ENCODE measurements around the gene MAP1A. TPM values are rescaled to one million over a fixed set of nuclear protein-coding genes. Genes with fewer than 3 reads are reported as not detected.

The MAP1A gene
- total RNA-seq, 1 experiment from 2014 or later: 2.5 TPM

- Histone ChIP-seq H2BK20ac (ENCODE audit: low read depth, low read length, poor library complexity, severe bottlenecking) (no peak overlapping the region), H3K9ac (ENCODE audit: extremely low read depth, insufficient read length, low read length) (no peak overlapping the region), H3K27me3 (ENCODE audit: insufficient read depth, low read length) (no peaks in the 10 kb centered on the region), H3K27ac (ENCODE audit: insufficient read length, low read depth, low read length) (no peak overlapping the region), H2BK5ac (ENCODE audit: insufficient read length, low read length) (no peak overlapping the region), H3K4me2 (ENCODE audit: insufficient read depth, insufficient read length, low read length) (no peak overlapping the region), H3K4me1 (ENCODE audit: insufficient read depth, low read length) (no peaks in the 10 kb centered on the region), H3K18ac (ENCODE audit: insufficient read length, low read depth, low read length) (no peak overlapping the region), H3K23ac (ENCODE audit: insufficient read length, low read depth, low read length) (no peak overlapping the region), H2BK15ac (ENCODE audit: low read depth, low read length) (no peak overlapping the region), H4K91ac (ENCODE audit: insufficient read length, low read depth, low read length) (no peak overlapping the region), H4K8ac (replicated peaks; ENCODE audit: insufficient read length, low read depth, low read length) (no peak overlapping the region), H4K5ac (ENCODE audit: insufficient read length, low read depth, low read length) (no peak overlapping the region), H2AK5ac (ENCODE audit: insufficient read length, low read length) (no peak overlapping the region), H3K79me1 (ENCODE audit: insufficient read depth, low read depth, low read length, poor library complexity, severe bottlenecking) (no peaks in the 10 kb centered on the region), H3K23me2 (ENCODE audit: insufficient read length, low read depth, low read length, poor library complexity, severe bottlenecking) (no peaks in the 10 kb centered on the region), H2BK12ac (ENCODE audit: insufficient read length, low read depth, low read length) (no peak overlapping the region), H4K20me1 (ENCODE audit: control insufficient read depth, insufficient read depth, insufficient read length) (no peaks in the 10 kb centered on the region), H3K79me2 (ENCODE audit: insufficient read depth, low read length) (no peaks in the 10 kb centered on the region), H3T11ph (ENCODE audit: low read length) (no peak overlapping the region), H2BK120ac (ENCODE audit: low read depth, low read length, poor library complexity, severe bottlenecking) (no peak overlapping the region), H3K56ac (ENCODE audit: insufficient read length, low read depth, low read length) (no peak overlapping the region), H3K4ac (ENCODE audit: low read depth, low read length) (no peak overlapping the region), H2AFZ (ENCODE audit: low read length) (no peak overlapping the region), H3K9me3 (ENCODE audit: control insufficient read depth, low read depth, low read length) (no peaks in the 10 kb centered on the region), H3K14ac (ENCODE audit: insufficient read depth, low read length) (no peak overlapping the region)
- no peak overlapping the region for H3K27ac Mint-ChIP-seq
- no CpG with 5 or more reads among the region's 3 CpGs for WGBS (ENCODE audit: extremely low coverage, insufficient read length, low lambda C conversion rate)
- no peak overlapping the region for H3K4me3 Mint-ChIP-seq
- no peaks in the 10 kb centered on the region for H3K9me3 Mint-ChIP-seq
- TF ChIP-seq CTCF (conservative IDR thresholded peaks at IDR 0.05): no peak
- DNase-seq: no peak
- peaks cover 56 to 91% (median 90%) of the 10 kb centered on the region in 3 experiments; a peak in 6 of 7 replicates for H3K36me3 Mint-ChIP-seq (ENCODE audit: insufficient read depth in 1 of 3, low read depth in 3 of 3)
- H3K4me1 Mint-ChIP-seq: no peaks in the 10 kb centered on the region
- no peaks in the 10 kb centered on the region for H3K27me3 Mint-ChIP-seq (ENCODE audit: low read depth)
Observed at GRCh38 chr15:43469867-43470266, 47.5 kb upstream of the MAP1A start.
